GM21619 (cell line): ENCODE measurements around the gene IL10RA.
A peak's percentile ranks its signal among the peaks of the same experiment; 100 is the strongest.
"Not testable (repeated sequence)": the region's sequence is repeated elsewhere in the genome, so short reads cannot be mapped to it uniquely, and the experiment has no call there.

Experiments
- ATAC-seq: cut with Tn5 transposase; IDR thresholded peaks from one replicate; pipeline ENCODE4 v1.9.1; 2021; ENCODE audit not compliant: unreplicated experiment

IL10RA gene

GRCh38 chr11:117961896-117962295, 24.3 kb upstream of the IL10RA start:
- no peak for ATAC-seq

- no peak for ATAC-seq
Measured at GRCh38 chr11:117962826-117963225, 23.4 kb upstream of the IL10RA start.

GRCh38 chr11:117966908-117967307, 19.3 kb upstream of the IL10RA start:
- ATAC-seq, result no peak

GRCh38 chr11:117969160-117969991, 16.8 kb upstream of the IL10RA start:
- no peak for ATAC-seq

- no peak for ATAC-seq
Measured at GRCh38 chr11:117970400-117971024, 15.7 kb upstream of the IL10RA start.

GRCh38 chr11:117972044-117972443, 14.2 kb upstream of the IL10RA start:
- ATAC-seq, result no peak

GRCh38 chr11:117972629-117973502, 13.3 kb upstream of the IL10RA start:
- ATAC-seq, result no peak

- ATAC-seq, result no peak
Measured at GRCh38 chr11:117973503-117973860, 12.7 kb upstream of the IL10RA start.

GRCh38 chr11:117976445-117976844, 9.7 kb upstream of the IL10RA start:
- ATAC-seq, result no peak

GRCh38 chr11:117977029-117977428, 9.2 kb upstream of the IL10RA start:
- no peak for ATAC-seq

GRCh38 chr11:117977612-117978264, 8.5 kb upstream of the IL10RA start:
- ATAC-seq, result not testable (repeated sequence)

GRCh38 chr11:117978291-117978910, 7.8 kb upstream of the IL10RA start:
- not testable (repeated sequence) for ATAC-seq

- no peak for ATAC-seq
Measured at GRCh38 chr11:117978991-117979390, 7.2 kb upstream of the IL10RA start.

GRCh38 chr11:117979481-117980211, 6.5 kb upstream of the IL10RA start:
- ATAC-seq, result peak; percentile 66

GRCh38 chr11:117980280-117980679, 5.9 kb upstream of the IL10RA start:
- ATAC-seq, result no peak

- ATAC-seq, result no peak
Measured at GRCh38 chr11:117980720-117981119, 5.5 kb upstream of the IL10RA start.

- no peak for ATAC-seq
Measured at GRCh38 chr11:117983163-117983475, 3.1 kb upstream of the IL10RA start.

- ATAC-seq, result no peak
Measured at GRCh38 chr11:117984476-117984875, 1.7 kb upstream of the IL10RA start.

- ATAC-seq, result peak; percentile 42
Measured at GRCh38 chr11:117986981-117987574, 884 bp downstream of the IL10RA start.
